Suppressor macrophage treated with lipopolysaccharide for 1 hour (primary cell): ENCODE measurements around the gene TMCO4.

ENCODE experiments used
- DNase-seq, 3 donors: peaks; one replicate each; pipeline ENCODE4 v3.0.0-alpha.2; 2020 to 2022

Gene TMCO4

GRCh38 chr1:19744886-19745285 is 54.8 kb downstream of the TMCO4 start:
- no peak for DNase-seq

- DNase-seq: peak in 1 of 3 donors; percentile 6
These were observed 55.4 kb downstream of the TMCO4 start for GRCh38 chr1:19744335-19744743.

DNA sequence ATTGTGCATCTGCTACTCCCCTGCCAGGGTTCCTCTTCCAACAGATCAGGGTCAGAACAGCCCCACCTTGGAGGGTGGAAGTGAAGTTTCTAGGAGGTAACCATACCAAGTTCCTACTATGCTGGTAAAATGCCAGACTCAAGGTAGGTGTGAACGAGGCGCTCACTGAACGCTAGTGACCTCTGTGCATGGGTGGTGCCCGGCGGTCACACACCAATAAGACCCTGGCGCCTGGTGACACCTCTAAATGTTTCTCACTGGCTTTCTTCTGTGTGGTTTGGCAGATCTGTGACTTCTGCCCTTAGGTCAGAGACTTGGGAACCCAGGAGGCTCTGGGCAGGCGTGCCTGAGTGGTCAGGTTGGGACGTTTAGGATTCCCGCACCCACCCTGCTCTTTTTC is 55.9 kb downstream of the TMCO4 start:
- no peak for DNase-seq

DNA sequence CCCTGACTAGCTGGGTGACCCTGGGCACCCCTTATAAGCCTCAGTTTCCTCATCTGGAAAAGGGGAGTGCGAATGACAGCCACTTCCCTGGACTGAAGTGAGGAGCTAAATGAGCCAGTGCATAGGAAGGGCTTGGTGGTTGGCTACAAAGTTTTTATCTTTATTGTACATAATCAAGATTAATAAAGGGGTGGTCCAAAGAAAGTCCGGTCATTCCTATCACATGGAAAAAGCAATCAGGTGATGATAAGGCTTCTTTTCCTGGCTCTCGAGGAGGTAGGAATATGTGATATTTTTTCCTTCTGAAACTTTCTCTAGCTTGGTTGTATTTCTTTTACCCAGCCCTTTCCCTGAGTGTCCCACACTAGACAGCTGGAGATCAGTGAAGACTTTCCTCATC is 56.5 kb downstream of the TMCO4 start:
- DNase-seq: no peak

DNA sequence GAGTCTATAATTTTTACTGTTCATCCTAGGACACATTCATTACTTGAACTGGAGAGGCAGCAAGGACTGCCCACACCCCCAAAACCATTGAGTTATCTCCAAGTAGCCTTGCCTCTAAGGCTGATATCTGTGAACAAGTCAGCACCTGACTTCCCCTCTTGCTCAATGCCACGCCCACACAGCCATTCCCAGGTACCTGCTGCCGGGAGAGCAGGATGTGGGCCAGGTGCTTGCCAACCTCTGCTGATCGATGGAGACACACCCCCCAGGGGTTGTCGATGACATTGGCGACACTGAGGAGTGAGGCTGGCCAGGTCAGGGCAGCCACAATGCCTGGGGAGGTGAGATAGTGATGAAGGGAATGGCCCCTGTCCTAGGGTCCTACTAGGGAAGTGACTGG is 60.1 kb downstream of the TMCO4 start:
- DNase-seq: no peak

DNA sequence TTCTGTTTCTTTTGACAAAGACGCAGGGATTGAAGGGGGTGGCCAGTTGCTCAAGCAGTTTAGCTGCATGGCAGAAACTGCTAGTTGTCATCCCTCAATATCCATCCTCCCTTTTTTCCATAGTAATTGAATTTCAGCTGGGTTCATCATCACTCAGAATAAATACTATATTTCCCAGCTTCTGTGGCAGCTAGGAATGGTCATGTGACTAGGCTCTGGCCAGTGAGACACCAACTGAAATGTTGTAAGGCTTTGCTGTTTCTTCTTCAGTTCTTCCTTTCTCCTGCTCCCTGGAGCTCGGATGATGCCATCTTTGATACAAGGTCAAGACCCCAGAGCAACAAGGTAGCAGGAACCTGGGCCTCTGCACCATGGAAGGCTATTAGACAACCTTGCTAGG is 61.0 kb downstream of the TMCO4 start:
- no peak for DNase-seq

DNA sequence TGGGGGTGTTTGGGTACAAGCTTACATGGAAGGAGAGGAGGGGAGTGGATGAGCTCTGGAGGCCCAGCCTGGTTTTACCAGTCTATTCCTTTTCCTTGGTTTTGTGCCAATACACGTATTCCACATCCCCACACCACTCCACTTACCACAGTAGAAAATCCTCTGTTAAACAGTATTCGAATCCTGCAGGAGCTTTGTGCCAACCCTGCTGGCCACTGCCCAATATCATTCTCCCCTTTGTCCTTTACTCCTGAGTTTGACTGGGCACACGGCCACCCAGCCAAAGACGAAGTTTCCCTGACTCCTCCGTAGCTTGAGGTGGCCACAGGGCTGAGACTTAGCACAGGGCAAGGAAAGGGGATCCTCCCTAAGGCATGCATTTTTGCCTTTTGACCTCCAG is 61.6 kb downstream of the TMCO4 start:
- DNase-seq: no peak

GRCh38 chr1:19737104-19737825 is 62.5 kb downstream of the TMCO4 start:
- DNase-seq: no peak

DNA sequence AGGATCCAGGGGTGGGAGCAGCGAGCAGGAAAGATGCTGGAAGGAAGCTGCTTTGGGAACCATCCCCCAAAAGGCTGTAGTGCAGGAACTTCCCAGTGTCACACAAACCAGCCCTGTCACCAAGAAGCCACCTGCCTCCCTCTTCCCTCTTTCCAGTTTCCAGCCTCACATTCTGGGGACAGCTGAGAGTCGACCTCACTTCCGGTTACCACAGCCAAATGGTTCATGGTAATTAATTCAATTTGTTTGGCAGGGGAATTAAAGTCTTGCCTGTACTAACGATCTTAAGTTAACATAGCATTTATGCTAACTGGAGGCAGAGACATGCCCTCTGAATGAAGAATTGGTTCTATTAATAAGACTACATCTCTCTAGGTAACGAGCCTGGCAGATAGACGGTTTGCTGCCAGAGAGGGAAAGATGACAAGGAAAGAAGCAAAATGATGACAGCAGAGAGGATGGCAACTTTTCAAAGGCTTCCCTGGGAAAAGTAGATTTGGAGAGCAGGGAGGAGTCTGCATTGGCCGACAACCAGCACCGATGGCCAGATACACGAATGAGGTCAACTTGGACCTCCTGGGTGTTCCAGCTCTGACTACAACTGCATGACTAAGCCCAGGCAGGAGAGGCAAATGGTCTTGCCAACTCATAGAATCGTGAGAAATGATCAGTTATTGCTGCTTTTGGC is 64.1 kb downstream of the TMCO4 start:
- DNase-seq: no peak

GRCh38 chr1:19734472-19734999 is 65.2 kb downstream of the TMCO4 start:
- no peak for DNase-seq

- DNase-seq: no peak
These were observed 65.7 kb downstream of the TMCO4 start for GRCh38 chr1:19734056-19734455.

- DNase-seq: no peak
These were observed 66.1 kb downstream of the TMCO4 start for GRCh38 chr1:19733615-19734014.

DNA sequence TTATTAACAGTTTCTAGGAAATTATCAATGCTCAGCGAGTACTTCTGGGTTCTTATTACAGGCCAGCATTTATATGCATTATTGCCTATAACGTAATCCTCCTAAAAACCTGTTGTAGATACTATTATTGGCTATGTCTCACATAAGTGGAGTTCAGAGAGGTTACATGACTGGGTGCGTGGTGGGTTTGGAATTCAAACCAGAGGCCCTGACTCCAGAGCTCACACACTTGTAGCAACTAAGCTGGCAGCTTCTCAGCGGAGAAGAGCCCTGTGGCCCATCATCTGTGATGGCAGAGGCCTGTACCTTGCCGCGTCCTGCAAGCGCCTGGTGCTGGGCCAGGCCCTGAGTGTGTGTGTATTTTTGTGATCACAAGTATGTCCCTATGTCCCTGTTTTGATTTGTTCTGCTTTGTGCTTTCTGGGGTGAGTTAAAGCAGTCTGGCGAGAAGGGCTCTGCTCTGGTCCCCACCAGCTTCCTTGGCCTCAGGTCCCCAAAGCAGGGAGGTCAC is 68.3 kb downstream of the TMCO4 start:
- DNase-seq: no peak

- DNase-seq: no peak
These were observed 68.9 kb downstream of the TMCO4 start for GRCh38 chr1:19730793-19731192.

GRCh38 chr1:19730232-19730631 is 69.5 kb downstream of the TMCO4 start:
- DNase-seq: no peak

DNA sequence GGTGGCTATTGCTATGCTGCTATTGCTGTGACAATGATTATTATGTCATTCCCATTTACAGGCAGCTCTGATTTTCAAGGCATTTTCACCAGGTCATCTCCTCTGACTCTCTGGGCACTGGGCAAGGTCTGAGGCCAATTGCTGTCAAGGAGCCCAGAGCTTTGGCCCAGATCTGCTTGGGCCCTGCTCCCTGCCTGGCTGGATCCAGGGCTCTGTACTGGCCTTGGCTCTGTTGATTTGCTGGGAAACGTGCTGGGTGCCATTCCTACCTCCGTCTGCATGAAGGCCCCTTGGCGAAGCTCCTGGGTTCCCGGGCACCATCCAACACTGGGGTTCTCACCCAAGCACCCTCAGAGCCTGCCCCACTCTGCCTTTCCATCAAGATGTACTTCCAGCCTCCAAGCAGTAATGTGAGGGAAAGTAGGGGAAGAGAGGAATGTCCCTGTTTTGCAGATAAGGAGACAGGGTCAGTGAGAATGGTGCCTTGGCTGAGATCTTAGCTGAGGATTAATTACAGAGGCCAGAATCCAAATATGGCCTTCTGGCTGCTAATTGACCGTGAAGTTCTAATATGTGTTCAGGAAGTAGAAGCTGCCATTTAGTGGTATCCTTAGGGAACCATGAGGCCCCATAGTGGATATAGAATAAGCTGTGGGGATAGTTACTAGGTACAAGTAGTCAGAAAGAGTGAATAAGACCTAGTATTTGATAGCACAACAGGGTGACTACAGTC is 71.1 kb downstream of the TMCO4 start:
- no peak for DNase-seq

GRCh38 chr1:19725606-19726005 is 74.1 kb downstream of the TMCO4 start:
- no peak for DNase-seq

DNA sequence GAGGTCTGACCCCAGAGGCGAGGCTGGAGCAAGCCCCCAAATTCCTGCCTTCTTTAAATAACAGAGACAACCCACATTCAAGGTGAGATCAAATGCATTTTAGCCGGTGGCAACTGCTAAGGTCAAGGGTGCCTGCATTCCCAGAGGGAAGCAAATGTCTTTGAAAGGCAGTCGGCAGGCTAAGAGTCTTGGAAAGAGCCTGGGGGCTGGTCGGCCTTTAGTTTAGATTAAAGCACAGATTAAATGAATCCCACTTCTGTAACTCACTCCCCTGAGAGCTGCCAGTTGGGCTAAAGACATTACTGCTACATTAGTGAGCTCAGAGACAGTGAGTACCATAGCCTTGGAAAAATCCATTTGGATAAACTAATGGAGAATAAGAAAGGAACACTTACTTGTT is 75.8 kb downstream of the TMCO4 start:
- no peak for DNase-seq

- DNase-seq: no peak
These were observed 78.7 kb downstream of the TMCO4 start for GRCh38 chr1:19720973-19721372.

DNA sequence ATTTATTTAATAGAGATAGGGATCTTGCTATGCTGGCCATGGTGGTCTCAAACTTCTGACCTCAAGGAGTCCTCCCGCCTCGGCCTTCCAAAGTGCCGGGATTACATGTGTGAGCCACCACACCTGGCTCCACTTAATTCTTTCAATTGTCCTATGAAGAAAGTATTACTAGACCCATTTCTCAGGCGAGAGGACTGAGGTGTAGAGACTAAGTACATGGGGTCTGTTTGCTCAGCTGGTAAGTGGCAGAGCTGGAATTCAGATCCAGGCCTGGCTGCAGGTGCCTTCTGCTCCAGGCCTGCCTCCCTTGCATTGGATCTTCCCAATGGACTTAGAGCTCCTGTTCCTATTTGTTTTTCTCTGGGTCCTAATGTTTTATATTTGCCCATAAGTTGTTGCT is 79.5 kb downstream of the TMCO4 start:
- DNase-seq: no peak

- DNase-seq: no peak
These were observed 82.2 kb downstream of the TMCO4 start for GRCh38 chr1:19717467-19717866.

GRCh38 chr1:19715334-19716203 is 84.1 kb downstream of the TMCO4 start:
- DNase-seq: peak; percentile 96

DNA sequence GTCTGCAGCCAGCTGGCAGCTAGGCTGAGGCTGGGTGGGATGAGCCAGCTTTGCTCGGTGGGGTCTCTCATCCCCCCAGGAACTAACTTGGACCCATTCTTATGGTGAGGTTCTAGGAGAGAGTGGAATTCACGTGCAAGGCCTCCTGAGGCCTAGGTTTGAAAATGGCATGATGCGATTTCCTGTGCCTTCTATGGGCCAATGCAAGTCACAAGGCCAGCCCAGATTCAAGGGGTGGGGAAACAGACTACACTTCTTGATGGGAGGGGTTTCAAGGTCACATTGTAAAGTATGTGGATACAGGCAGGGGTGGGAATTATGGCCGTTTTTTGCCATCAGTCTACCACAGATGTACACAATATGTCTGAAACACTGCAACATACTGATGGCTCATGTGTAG is 86.8 kb downstream of the TMCO4 start:
- DNase-seq: no peak
